Melanocyte of skin (primary cell): ENCODE results near the gene IGFL2. TPM values are rescaled to one million over a fixed set of nuclear protein-coding genes. Genes with fewer than 3 reads are reported as not detected.

Experiments
- total RNA-seq, 2 donors: library from RNA; depleted of rRNA; stranded (reverse); fragments of >200 nt; gene quantifications; 2 replicates each; pipeline ENCODE4 v1.2.3, GENCODE V29; 2012

The IGFL2 gene
- total RNA-seq = not detected

GRCh38 chr19:46147791-46148288, at the start of gene IGFL2:
Gene IGFL2, plus strand, starts transcription at chr19:46148238. Its CDS starts 41 bp downstream, at chr19:46148279.

GRCh38 chr19:46124638-46125115, 23.4 kb upstream of the IGFL2 start, which contains the start of gene IGFL3:
Gene IGFL3, minus strand, starts transcription at chr19:46124688. Its CDS starts 39 bp downstream, at chr19:46124649.

Other genes starting within 250 kb of the IGFL2 start
- gene MYPOP, start 245.6 kb upstream of the IGFL2 start, total RNA-seq = 1 to 10 TPM; 1.3 to 2.1 TPM
- gene NANOS2, start 233.5 kb upstream of the IGFL2 start, total RNA-seq = not detected
- not detected for gene NOVA2, start 174.4 kb upstream of the IGFL2 start, total RNA-seq
- gene CCDC61, start 152.8 kb upstream of the IGFL2 start, total RNA-seq = 1 to 10 TPM; 6.3 to 6.9 TPM
- not detected for gene PGLYRP1, start 125.2 kb upstream of the IGFL2 start, total RNA-seq
- under 1 TPM; 0.33 to 0.69 TPM for gene IGFL4, start 107.2 kb upstream of the IGFL2 start, total RNA-seq
- not detected for gene IGFL3, start 23.6 kb upstream of the IGFL2 start, total RNA-seq
- gene IGFL1, start 81.5 kb downstream of the IGFL2 start, total RNA-seq = not detected
- gene HIF3A, start 148.8 kb downstream of the IGFL2 start, total RNA-seq = not detected
- gene PPP5C, start 198.8 kb downstream of the IGFL2 start, total RNA-seq = 10 to 100 TPM; 59.5 to 96.9 TPM